Stimulated activated CD8-positive, alpha-beta memory T cell treated with anti-CD3 and anti-CD28 coated beads, Interleukin-15, amount 100 ng/mL, for 48 hours (primary cell): Measurements from ENCODE around the gene DLL4.
"Not testable (repeated sequence)": the region's sequence is repeated elsewhere in the genome, so short reads cannot be mapped to it uniquely, and the experiment has no call there.

Experiments used
- DNase-seq, 2 donors: peaks; one replicate each; pipeline ENCODE4 v3.0.0-alpha.2; 2020; ENCODE audit warnings: low read depth in 2 of 2

Gene DLL4

GRCh38 chr15:40958723-40959122 is 29.6 kb downstream of the DLL4 start:
- no peak for DNase-seq

DNA sequence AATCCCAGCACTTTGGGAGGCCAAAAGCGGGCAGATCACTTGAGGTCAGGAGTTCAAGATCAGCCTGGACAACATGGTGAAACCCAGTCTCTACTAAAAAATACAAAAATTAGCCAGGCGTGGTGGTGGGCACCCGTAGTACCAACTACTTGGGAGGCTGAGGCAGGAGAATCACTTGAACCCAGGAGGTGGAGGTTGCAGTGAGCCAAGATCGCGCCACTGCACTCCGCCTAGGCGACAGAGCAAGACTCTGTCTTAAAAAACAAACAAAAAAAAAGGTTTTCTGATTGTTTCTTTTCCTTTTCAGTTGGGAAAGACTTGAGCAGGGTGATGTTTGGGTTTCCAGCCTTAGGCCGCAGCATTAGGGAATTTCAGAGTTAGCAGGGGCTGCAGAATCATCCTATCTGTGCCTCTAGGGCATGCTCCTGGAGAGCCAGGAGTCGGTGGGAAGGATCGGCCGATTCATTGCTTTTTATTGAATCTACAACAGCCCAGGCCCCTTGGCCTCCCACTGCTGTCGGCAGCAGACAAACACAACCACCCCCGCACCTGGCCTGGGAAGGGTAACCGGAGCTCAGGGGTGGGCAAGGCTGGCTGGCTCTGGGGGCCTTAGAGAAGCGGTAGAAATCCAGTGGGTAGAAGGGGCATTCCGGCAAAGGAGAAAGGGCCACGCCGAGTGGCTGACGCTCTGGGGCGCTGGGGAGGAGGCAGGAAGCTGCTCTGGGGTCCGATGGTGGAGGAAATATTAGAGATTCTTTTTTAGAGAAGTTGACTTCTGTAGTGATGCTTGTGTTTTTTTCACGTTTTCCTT is 30.4 kb downstream of the DLL4 start:
- no peak for DNase-seq

GRCh38 chr15:40960151-40960885 is 31.2 kb downstream of the DLL4 start:
- no peak for DNase-seq

DNA sequence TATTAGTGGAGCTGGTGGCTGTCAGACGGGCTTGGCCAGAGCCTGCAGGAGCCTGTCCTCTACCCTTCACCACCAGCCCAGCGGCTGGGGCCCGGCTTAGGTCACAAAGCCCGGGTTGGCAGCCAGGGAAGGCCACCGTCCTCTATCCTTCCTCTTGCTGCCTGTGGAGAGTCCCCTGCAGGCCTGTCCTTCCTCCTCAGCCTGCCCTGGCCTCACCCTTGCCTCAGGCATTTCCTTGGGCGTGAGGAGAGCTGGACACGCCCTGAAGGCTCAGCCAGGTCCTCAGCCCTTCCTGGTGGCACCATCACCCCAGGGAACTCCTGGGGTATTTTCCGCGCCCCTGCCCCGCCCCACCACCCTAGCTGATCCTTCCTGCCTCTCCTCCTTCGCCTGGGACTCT is 31.8 kb downstream of the DLL4 start:
- DNase-seq = no peak

DNA sequence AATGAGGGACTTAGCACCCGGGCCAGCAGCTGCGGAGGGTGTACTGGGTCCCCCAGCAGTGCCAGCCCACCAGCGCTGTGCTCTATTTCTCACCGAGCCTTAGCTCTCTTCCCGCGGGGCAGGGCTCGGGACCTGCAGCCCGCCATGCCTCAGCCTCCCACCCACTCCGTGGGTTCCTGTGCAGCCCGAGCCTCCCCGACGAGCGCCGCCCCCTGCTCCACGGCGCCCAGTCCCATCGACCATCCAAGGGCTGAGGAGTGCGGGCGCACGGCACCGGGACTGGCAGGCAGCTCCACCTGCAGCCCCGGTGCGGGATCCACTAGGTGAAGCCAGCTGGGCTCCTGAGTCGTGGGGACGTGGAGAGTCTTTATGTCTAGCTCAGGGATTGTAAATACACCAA is 32.6 kb downstream of the DLL4 start:
- not testable (repeated sequence) for DNase-seq

DNA sequence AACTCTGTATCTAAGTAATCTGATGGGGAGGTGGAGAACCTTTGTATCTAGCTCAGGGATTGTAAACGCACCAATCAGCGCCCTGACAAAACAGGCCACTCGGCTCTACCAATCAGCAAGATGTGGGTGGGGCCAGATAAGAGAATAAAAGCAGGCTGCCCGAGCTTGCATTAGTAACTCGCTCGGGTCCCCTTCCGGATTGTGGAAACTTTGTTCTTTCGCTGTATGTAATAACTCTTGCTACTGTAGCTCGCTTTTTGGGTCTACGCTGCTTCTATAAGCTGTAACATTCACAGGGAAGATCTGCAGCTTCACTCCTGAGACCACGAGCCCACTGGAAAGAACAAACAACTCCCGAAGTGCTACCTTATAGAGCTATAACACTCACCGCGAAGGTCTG is 33.2 kb downstream of the DLL4 start:
- not testable (repeated sequence) for DNase-seq

DNA sequence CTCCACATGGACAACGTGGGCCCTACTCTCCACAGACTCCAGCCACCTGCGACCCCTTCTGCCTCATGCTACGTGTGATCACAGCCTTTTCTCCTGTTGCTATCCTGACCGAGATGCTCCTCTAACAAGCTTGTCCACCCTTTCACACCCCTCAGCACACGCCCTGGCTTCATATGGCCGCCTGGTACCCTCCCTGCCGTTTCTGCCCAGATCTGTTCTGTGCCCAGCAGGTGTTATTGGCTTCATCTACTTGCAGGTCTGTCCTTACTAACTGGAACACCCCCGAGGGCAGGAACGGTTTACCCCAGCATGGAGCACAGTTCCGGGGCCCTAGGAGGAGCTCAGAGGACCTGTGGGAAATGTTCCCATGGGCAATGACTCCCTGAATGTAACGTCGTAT is 34.1 kb downstream of the DLL4 start:
- no peak for DNase-seq

DNA sequence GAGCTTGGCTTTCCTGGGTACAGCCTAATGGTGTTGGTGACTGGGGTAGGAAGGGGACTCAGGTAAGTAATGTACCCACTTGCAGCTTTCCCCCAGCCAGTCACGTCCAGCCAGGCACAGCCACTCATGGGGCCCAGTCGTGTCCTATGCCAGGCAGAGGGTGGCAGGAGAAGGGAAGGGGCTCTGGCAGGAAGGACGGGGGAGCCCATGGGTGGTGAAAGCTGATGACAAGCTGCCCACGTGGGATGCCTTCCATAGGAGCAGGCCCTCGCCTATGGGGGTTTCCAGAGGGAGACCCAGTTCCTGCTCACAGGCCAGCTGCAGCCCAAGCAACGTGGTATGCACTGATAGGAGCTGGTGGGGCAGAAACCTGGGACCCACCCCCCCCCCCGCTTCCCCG is 34.9 kb downstream of the DLL4 start:
- DNase-seq = no peak

DNA sequence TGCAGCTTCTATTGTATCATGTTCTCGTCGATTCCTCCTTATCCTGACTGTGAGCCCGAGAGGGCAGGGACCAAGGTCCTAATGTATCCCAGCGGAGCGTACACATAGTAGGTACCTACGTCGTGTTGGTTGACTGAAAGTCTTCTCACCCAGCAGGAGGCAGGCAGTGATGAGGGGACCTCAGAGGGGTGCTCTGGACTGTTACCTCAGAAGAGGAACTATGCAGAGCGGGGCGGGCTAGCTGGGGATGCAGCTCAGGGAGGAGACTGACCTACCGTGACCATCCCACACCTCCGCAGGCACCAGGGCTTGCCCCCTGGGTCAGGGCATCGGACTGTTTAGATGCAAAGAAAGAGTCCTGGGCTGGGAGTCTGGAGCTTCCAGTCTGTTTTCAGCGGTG is 35.5 kb downstream of the DLL4 start:
- DNase-seq = no peak

DNA sequence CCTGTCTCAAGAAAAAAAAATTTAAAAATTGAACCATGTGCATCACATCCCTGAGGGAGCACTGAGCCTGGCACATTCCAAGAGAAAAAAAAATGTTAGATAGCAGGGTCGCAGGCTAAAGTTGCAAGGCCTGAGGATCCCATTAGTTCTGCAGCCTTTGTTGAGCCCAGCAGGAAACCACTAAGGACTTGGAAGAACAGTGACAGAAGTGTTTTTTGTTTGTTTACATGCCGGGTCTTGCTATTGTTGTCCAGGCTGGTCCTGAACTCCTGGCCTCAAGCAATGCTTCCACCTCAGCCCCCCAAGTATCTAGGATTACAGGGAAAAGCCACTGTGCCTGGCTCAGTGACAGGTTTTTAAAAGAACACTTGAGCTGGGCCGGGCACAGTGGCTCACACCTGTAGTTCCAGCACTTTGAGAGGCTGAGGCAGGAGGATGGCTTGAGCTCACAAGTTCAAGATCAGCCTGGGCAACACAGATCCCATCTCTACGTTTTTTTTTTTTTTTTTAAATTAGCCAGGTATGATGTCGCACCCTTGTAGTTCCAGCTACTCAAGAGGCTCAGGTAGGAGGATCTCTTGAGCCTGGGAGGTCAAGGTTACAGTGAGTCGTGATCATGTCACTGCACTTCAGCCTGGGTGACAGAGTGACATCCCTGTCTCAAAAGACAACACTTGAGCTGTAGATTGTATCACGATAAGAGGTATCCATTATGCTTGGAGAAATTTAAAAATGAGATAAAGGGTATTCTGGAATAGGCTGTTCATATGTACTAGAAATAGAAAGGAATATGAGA is 39.3 kb downstream of the DLL4 start:
- DNase-seq = no peak

DNA sequence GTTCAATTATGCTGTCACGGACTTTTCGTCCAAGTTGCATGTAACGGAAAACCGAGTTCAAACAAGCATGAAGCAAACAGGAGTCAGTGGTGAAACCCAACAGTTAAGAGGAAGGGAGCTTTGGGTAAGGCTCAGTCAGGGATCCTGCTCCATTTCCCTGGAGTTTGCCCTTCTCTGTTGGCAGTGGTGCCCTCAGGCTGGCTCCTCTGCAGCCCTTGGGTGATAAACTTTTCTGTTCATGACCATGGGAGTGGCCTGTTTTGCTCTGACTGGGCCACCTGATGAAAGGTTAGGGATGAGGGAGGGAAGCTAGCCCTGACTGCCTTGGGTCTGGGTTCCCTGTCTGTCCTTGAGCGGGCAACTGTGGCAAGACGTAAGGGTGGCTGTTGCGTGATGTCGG is 40.2 kb downstream of the DLL4 start:
- DNase-seq = no peak

DNA sequence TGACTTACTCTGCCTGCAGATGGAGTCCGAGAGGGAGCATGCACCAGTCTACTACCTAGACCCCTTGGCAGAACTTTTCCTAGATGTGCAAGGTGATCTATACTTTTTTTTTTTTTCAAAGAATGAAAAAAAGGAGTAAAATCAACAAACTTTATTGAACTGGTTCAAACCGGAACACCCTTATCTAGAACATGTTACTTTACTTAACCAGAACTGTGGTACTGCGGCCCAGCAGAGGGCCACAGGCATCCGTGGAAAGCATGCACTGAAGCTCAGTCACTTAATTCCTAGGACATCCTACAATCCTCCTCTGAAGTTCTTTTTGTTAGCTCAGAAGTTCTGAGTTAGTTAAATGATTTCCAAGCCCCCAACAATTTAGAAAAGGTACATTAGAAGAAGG is 45.7 kb downstream of the DLL4 start:
- no peak for DNase-seq

DNA sequence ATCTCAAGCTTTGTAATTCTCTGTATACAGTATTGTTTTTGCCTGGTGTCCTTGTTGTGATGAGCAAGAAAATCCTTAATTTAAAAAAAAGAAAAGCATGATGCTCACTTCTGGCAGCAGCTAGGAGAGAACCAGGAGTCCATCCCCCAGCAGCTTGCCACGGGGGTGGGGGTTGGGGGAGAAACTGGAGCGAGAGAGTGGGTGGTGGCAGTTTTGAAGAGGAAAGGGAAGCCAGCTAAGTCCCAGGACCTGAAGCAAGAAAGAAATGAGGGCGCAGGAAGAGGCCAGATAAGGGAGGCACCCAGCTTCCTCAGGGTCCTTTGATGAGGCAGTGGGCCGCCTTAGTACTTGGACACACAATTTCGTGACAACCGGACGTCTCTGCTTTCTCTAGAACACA is 47.7 kb downstream of the DLL4 start:
- DNase-seq = no peak

DNA sequence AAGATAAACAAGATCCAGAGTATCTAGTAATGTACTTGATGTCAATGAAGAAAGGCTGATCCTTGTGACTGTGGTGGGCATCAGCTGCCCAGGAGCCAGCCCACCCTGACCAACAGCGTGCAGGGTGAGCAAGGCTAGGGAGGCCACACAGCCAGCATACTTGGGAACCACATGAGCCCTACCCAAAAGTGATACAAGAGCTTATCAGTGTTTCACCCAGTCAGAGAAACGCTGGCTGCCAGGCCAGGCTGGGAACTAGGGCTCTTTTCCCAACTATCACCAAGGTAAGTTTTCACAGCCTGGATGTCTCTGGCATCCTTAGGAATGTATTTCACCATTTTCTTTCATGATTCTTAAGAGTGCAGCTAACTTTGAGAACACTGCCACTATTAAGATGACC is 49.0 kb downstream of the DLL4 start:
- no peak for DNase-seq

- DNase-seq = no peak
Observed at GRCh38 chr15:40978562-40978961, 49.4 kb downstream of the DLL4 start.

DNA sequence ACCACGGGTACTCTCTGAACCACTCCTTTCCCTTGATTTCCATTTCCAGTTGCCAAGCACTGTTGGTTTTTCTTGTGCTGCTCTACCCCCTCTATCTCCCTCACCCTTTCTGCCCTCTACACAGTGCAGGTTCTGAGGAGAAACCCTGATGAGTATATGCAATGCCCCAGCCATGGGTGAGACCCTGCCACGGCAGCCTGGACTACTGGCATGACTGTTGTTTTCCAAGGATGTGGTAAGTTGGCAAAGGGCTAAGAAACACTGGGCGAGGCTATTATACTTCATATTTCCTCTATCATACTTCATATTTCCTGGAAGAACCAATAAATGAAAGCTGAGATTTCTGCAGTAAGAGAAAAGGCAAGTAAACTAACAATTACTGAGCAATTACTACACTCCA is 52.0 kb downstream of the DLL4 start:
- DNase-seq = no peak

- no peak for DNase-seq
Observed at GRCh38 chr15:40982855-40983254, 53.7 kb downstream of the DLL4 start.

DNA sequence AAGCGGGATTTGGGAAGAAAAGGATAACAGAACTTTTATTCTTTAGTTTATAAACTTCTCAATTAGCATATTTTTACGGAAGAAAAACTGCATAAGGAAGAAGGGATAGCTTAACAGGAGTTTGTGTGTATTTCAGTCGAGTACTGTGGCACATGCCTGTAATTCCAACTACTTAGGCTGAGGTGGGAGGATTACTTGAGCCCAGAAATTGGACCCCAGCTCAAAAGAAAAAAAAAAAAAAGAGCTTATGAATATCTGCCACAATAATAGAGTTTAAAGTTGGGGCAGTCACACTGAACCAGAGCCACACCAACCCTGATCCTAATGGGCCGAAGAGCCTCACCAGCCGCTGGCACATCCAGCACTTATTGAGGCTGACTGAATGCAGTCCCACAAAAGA is 55.3 kb downstream of the DLL4 start:
- DNase-seq = no peak

DNA sequence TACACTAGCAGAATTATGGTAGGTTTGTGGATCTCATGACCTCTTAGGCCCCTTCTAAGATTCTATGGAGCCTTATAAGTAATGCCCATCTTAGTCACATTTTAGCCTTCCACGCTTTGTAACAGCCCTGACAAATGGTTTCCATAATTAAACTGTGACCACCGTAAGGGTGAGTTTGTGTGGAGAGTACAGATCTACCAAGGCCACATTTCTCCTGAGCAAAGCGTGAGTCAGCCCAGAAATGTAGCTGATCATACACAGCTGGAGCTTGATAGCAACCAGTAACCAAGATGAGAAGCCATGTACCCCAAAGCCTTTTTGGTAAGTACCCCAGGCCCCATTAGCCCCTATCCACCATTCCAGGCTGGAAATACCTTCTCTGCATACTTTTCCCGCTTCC is 55.8 kb downstream of the DLL4 start:
- DNase-seq = no peak

DNA sequence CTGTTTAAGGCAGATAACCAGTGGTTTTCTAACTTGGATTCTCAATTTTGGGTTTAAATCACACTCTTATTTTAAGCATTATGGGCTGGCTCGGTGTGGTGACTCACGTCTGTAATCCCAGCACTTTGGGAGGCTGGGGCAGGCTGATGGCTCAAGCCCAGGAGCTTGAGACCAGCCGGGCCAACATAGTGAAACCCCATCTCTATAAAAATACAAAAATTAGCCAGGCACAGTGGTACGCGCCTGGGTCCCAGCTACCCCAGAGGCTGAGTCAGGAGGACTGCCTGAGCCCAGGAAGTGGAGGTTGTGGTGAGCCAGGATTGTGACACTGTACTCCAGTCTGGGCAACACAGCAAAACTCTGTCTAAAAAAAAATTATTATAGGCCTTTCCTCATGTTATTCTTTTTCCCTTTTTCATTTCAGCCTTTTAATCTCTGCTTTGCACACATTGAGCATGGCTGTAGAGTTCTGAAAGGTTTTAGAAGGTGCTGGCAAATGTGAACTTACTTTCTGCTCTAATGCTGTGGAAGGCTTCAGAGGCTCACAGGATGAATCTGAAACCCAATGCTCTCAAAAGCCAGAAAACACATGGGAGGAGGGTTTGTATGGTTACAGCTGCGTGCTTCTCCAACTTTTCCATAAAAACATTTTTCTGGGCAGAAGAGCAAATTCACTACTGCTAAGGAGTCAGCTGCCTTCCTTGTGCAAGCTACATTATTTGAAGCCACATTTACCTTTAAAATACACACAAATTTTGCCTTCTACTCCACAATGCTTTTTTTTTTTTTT is 56.6 kb downstream of the DLL4 start:
- no peak for DNase-seq

DNA sequence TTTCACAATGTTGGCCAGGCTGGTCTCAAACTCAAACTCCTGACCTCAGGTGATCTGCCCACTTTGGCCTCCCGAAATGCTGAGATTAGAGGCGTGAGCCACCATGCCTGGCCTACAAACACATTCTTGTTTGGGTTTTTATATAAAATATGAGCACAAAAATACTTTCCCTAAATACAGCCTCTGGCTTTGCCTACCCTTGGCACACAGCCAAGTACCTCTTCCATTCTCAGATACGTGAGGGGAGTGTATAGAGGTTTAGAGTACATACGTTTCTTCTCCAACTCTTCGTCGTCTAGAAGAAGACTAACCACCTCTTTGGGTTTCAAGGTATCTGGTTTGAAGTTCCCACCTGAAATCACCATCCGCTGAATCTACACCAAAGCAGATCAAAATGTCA is 57.7 kb downstream of the DLL4 start:
- DNase-seq = no peak

- no peak for DNase-seq
Observed at GRCh38 chr15:40988156-40988555, 59.0 kb downstream of the DLL4 start.
